Measurements from ENCODE around the gene AMH. TPM values are rescaled to one million over a fixed set of nuclear protein-coding genes. Genes with fewer than 3 reads are reported as not detected.
A peak's percentile ranks its signal among the peaks of the same experiment; 100 is the strongest.

The AMH gene
- total and polyA plus RNA-seq, 12 donors = 0.15 to 1.0 (median 0.41) TPM

DNA sequence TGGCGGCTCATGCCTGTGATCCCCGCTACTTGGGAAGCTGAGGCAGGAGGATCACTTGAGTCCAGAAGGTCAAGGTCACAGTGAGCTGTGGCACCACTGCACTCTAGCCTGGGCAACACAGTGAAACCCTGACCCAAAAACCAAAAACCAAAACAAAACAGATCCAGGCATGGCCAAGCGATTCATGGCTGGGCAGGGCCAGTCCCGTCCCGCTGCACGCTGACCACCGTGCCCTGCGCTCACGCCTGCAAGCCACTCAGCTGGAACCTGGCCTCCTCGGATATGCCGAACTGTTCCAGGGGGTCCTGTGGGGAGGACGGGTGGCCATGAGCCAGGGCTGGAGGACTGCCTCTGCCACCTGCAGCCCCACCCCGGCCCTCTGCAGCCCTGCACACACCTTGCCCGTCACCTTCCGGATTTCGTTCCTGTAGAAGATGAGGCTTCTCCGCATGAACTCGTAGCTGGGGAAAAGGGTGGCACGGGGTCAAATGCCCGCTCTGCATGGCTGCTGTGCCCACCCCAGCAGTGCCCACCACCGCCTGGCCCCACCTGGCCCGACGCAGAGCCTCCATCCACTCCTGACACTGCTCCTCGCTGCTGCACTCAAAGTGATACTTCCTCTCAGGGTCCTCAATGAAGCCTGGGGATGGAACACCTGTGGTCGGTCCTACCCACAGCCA lies 15.4 kb upstream of the AMH start:
- Histone ChIP-seq H3K9me3 (no peaks in the 10 kb centered on the region), H3K4me1 (peaks cover 20 to 66% (median 34%) of the 10 kb centered on the region in 9 donors), H3K27me3 (no peaks in the 10 kb centered on the region), H3K36me3 (peaks cover 2 to 53% (median 13%) of the 10 kb centered on the region in 9 donors), H3K27ac (no peak overlapping the region), H3K4me3 (no peak overlapping the region)
- 91 to 96% methylated on average over 25 of the region's 25 CpGs for WGBS, 2 donors
- no peak for ATAC-seq
- no peak for DNase-seq
- intact Hi-C loops (cut with DNase I) = loop anchor here in 7 of 10 donors (5.0 to 10.0 kb wide), 6 partner anchors 39 to 161 kb away; partner anchors contain the start of gene AP3D1 (in 2 of the 7)
- TF ChIP-seq, protein P1, sequence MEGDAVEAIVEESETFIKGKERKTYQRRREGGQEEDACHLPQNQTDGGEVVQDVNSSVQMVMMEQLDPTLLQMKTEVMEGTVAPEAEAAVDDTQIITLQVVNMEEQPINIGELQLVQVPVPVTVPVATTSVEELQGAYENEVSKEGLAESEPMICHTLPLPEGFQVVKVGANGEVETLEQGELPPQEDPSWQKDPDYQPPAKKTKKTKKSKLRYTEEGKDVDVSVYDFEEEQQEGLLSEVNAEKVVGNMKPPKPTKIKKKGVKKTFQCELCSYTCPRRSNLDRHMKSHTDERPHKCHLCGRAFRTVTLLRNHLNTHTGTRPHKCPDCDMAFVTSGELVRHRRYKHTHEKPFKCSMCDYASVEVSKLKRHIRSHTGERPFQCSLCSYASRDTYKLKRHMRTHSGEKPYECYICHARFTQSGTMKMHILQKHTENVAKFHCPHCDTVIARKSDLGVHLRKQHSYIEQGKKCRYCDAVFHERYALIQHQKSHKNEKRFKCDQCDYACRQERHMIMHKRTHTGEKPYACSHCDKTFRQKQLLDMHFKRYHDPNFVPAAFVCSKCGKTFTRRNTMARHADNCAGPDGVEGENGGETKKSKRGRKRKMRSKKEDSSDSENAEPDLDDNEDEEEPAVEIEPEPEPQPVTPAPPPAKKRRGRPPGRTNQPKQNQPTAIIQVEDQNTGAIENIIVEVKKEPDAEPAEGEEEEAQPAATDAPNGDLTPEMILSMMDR (IDR thresholded peaks at IDR 0.05) = no peak

DNA sequence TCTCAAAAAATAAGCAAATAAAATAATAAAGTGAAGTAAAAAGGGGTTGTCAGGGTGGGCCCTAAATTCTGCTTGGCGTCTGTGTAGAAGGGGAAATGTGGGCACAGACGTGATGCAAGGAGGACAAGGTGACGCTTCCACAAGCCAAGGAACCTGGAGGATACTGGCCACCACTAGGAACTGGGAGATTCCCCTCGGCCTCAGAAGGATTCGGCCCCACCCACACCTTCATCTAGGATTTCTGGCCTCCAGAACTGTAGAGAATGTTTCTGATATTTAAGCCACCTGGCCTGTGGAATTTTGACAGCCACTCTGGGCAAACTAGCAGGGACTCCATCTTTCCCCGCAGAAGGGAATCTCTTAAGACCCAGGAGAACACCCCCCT lies 14.1 kb upstream of the AMH start:
- DNase-seq = no peak
- Histone ChIP-seq H3K4me3 (peak overlapping the region; percentile 71 to 95 (median 89)), H3K36me3 (peaks cover 0 to 41% (median 7%) of the 10 kb centered on the region in 9 donors), H3K9me3 (no peaks in the 10 kb centered on the region), H3K27me3 (no peaks in the 10 kb centered on the region), H3K4me1 (peaks cover 23 to 76% (median 45%) of the 10 kb centered on the region in 9 donors), H3K27ac (peak overlapping the region in 9 of 10 donors; percentile 92 to 100 (median 99))
- TF ChIP-seq, protein P1 (IDR thresholded peaks at IDR 0.05) = no peak
- 48 to 55% methylated on average over 6 of the region's 6 CpGs for WGBS, 2 donors
- no peak for ATAC-seq
- intact Hi-C loops (cut with DNase I) = loop anchor here (5.0 to 10.0 kb wide), 10 partner anchors 37 to 160 kb away; partner anchors contain the start of genes AP3D1 (in 2 of the 10) and DOT1L (in 1 of the 10)

DNA sequence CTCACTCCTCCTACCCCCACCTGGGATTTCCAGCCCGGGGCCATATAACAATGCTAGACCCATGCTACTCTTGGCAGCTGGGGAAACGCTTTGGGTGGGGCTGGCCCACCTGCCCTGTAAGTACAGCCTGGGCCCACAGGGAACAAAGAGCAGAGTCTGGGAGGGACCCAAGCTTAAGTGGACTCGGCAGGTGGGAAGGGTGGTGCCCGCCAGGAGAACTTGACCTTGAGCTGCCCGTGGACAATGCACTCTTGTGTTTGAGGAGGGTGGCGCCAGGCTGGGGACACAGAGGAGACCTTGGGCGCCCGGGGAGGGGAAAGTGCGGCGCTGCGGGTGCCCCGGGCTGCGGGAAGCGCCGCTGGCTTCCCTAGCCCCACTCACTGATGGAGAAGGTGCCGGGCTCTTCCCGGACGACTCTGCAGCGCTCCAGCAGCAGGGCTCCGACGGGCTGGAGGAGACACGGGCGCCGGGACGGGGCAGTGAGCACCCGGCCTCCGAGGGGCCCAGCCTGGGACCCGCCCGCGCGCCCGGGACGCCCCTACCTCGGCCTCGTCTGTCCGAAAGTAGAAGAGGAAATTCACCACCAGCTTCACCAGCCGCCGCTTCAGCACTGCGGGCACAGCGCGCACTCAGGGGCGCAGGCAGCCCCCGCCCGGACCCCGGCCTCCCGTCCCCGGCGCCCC lies 13.6 kb upstream of the AMH start:
- TF ChIP-seq, protein P1 (IDR thresholded peaks at IDR 0.05) = no peak
- H3K36me3 ChIP-seq = peaks cover 0 to 36% (median 4%) of the 10 kb centered on the region in 9 donors
- DNase-seq (peak in 1 of 2 donors; percentile 54), ATAC-seq (peak in 5 of 8 donors; percentile 0 to 7 (median 6))
- peak overlapping the region; percentile 71 to 95 (median 89) for H3K4me3 ChIP-seq
- H3K27ac ChIP-seq = peak overlapping the region; percentile 92 to 100 (median 99)
- intact Hi-C loops (cut with DNase I) = loop anchor here in 9 of 10 donors (1.0 to 10.0 kb wide), 15 partner anchors 33 to 159 kb away; partner anchors contain the start of genes AP3D1 (in 3 of the 9) and DOT1L (in 2 of the 9)
- H3K27me3 ChIP-seq = no peaks in the 10 kb centered on the region
- 1% methylated on average over 28 to 48 of the region's 48 CpGs for WGBS, 2 donors
- no peaks in the 10 kb centered on the region for H3K9me3 ChIP-seq
- peaks cover 25 to 81% (median 50%) of the 10 kb centered on the region in 9 donors for H3K4me1 ChIP-seq

DNA sequence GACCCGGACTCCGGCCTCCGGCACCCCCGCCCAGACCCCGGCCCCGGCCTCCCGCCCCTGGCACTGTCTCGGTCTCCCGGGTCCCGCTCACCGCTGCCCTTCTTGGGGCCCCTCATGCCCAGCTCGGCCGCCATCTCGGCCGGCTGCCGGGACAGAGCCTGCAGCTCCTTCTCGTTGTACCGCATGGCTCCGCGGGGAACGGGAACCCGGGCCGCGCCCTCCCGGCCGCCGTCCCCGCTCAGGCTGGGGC lies 13.1 kb upstream of the AMH start:
- Histone ChIP-seq H3K4me1 (peaks cover 28 to 82% (median 55%) of the 10 kb centered on the region in 9 donors), H3K9me3 (no peaks in the 10 kb centered on the region), H3K4me3 (peak overlapping the region; percentile 71 to 95 (median 89)), H3K27ac (peak overlapping the region; percentile 92 to 100 (median 99)), H3K36me3 (peaks cover 0 to 31% (median 4%) of the 10 kb centered on the region in 9 donors), H3K27me3 (no peaks in the 10 kb centered on the region)
- TF ChIP-seq, protein P1 (IDR thresholded peaks at IDR 0.05) = no peak
- intact Hi-C loops (cut with DNase I) = loop anchor here in 9 of 10 donors (1.0 to 10.0 kb wide), 15 partner anchors 33 to 159 kb away; partner anchors contain the start of genes AP3D1 (in 3 of the 9) and DOT1L (in 2 of the 9)
- 0% methylated on average over 22 to 27 of the region's 28 CpGs for WGBS, 2 donors
- no peak for DNase-seq
- no peak for ATAC-seq
